Left hindlimb (tissue), 1 donor: ENCODE results near the gene CMTM1.
A peak's percentile ranks its signal among the peaks of the same experiment; 100 is the strongest.
"Not testable (repeated sequence)": the region's sequence is repeated elsewhere in the genome, so short reads cannot be mapped to it uniquely, and the experiment has no call there.

Source experiments
- DNase-seq: peaks from one replicate; pipeline ENCODE4 v3.0.0-alpha.2; 2018

The CMTM1 gene

GRCh38 chr16:66563574-66564334, 2.5 kb upstream of the CMTM1 start:
- no peak for DNase-seq

GRCh38 chr16:66567270-66567669, 1.0 kb downstream of the CMTM1 start:
- DNase-seq = not testable (repeated sequence)

GRCh38 chr16:66568355-66568754, 2.1 kb downstream of the CMTM1 start:
- no peak for DNase-seq

GRCh38 chr16:66569131-66569530, 2.9 kb downstream of the CMTM1 start:
- DNase-seq = no peak

GRCh38 chr16:66569827-66570405, 3.7 kb downstream of the CMTM1 start:
- DNase-seq = no peak

- no peak for DNase-seq
These were observed 6.1 kb downstream of the CMTM1 start for GRCh38 chr16:66572356-66572755.

- no peak for DNase-seq
These were observed 7.8 kb downstream of the CMTM1 start for GRCh38 chr16:66574081-66574480.

GRCh38 chr16:66574531-66574930, 8.3 kb downstream of the CMTM1 start:
- DNase-seq = no peak

GRCh38 chr16:66575060-66575459, 8.8 kb downstream of the CMTM1 start:
- DNase-seq = no peak

- DNase-seq = no peak
These were observed 10.1 kb downstream of the CMTM1 start for GRCh38 chr16:66576296-66576695.

- peak; percentile 71 for DNase-seq
These were observed 12.7 kb downstream of the CMTM1 start, which contains the start of gene CMTM2 for GRCh38 chr16:66578651-66579531. Gene CMTM2 (plus strand): TSS chr16:66579463. CDS start chr16:66579608, 145 bp downstream.

- DNase-seq = peak; percentile 47
These were observed 14.5 kb downstream of the CMTM1 start for GRCh38 chr16:66580605-66581209.

- no peak for DNase-seq
These were observed 15.2 kb downstream of the CMTM1 start for GRCh38 chr16:66581246-66581952.

GRCh38 chr16:66585481-66586239, 19.4 kb downstream of the CMTM1 start:
- DNase-seq = no peak

- no peak for DNase-seq
These were observed 21.8 kb downstream of the CMTM1 start for GRCh38 chr16:66587881-66588600.

GRCh38 chr16:66588981-66589713, 22.9 kb downstream of the CMTM1 start:
- no peak for DNase-seq

- no peak for DNase-seq
These were observed 24.1 kb downstream of the CMTM1 start for GRCh38 chr16:66590322-66590721.

- DNase-seq = no peak
These were observed 24.8 kb downstream of the CMTM1 start for GRCh38 chr16:66591018-66591417.

- no peak for DNase-seq
These were observed 26.0 kb downstream of the CMTM1 start for GRCh38 chr16:66592241-66592640.

GRCh38 chr16:66592814-66593213, 26.6 kb downstream of the CMTM1 start:
- DNase-seq = no peak
